GM18868 (cell line): ENCODE results near the gene MPND.
A peak's percentile ranks its signal among the peaks of the same experiment; 100 is the strongest.

Experiments used
- ATAC-seq: cut with Tn5 transposase; IDR thresholded peaks from one replicate; pipeline ENCODE4 v1.9.1; 2021; ENCODE audit warnings: mild to moderate bottlenecking, moderate library complexity; ENCODE audit not compliant: unreplicated experiment

Gene MPND

GRCh38 chr19:4400135-4400936, 57.0 kb downstream of the MPND start, which contains the start of gene SH3GL1:
Gene SH3GL1, minus strand, starts transcription at chr19:4400547. Its CDS starts 179 bp downstream, at chr19:4400368.
- ATAC-seq = peak; percentile 52

- ATAC-seq = no peak
Observed at GRCh38 chr19:4401769-4402170, 58.4 kb downstream of the MPND start.

DNA sequence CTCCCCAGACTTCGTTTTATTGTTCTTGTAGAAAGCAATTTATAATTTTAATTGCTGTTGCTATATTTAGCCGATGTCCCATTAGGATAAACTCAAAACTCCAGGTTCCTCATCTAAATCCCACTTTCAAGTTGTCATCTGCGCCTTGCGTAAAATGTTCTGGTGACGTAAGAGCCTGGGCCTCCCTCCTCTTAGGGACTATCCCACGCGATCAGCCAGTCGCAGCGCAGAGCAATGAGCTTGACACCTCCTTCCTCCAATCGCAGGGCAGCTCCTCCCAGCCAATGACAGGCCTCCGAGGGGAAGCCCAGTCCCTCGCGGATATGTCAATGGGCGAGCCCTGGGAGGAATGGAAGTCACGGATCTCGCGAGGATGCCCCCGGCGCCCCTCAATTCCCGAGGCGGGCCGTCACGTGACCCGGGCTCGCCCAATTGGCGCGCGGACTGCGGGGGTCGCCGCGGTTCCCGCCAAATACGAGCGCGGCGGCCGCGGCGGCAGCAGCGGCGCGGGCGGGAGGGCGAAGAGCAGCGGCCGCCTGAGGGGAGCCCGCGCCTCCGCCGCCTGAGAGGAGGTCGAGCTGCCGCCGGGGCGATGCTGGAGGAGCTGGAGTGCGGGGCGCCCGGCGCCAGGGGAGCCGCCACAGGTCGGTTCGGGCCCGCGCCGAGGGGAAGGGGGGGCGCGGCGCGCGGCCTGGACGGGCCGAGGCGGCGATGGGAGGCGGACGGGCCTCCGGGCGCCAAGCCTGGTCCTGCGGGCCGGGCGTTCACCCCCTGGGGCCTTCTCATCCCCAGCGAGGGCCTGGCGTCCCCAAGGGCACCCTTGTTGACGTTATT, 59.0 kb downstream of the MPND start, which contains the start of gene CHAF1A:
CHAF1A (plus strand) TSS at position 470 of the 834 bp plus-strand sequence; CDS start at position 593, 123 bp downstream.
- peak; percentile 76 for ATAC-seq

- ATAC-seq = no peak
Observed at GRCh38 chr19:4403005-4403761, 59.8 kb downstream of the MPND start.

GRCh38 chr19:4405977-4406376, 62.6 kb downstream of the MPND start:
- ATAC-seq = no peak

DNA sequence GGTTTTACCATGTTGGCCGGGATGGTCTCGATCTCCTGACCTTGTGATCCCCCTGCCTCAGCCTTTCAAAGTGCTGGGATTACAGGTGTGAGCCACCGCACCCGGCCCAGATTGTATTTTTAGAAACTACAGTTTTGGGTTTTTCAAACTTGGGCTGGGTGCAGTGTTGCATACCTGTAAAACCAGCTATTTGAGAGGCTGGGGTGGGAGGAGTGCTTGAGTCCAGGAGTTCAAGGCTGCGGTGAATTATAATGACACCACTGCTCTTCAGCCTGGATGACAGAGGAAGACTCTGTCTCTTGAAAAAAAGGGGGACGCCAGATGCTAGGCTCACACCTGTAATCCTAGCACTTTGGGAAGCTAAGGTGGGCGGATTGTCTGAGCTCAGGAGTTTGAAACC, 63.3 kb downstream of the MPND start:
- ATAC-seq = no peak

DNA sequence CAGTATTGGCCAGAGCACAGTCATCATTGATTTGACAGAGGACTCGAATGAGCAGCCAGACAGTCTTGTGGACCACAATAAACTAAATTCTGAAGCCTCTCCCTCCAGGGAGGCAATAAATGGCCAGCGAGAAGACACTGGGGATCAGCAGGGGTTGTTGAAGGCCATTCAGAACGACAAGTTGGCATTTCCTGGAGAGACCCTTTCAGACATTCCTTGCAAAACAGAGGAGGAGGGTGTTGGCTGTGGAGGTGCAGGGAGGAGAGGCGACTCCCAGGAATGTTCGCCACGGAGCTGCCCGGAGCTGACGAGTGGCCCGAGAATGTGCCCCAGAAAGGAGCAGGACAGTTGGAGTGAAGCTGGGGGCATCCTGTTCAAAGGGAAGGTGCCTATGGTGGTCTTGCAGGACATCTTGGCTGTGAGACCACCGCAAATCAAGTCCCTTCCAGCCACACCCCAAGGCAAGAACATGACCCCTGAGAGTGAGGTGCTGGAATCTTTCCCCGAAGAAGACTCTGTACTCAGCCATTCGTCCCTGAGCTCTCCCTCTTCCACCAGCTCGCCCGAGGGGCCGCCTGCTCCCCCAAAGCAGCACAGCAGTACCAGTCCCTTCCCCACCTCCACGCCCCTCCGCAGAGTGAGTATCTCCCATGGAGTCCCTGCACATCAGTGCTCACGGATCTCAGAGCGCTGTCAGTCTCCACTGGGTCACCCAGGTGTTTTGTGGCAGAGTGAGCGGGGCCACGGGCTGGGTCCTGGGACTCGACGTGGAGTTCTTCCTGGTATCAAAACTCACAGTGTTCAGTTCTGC, 66.0 kb downstream of the MPND start:
- no peak for ATAC-seq
